Measurements from ENCODE around the gene TESPA1.

TESPA1 gene

DNA sequence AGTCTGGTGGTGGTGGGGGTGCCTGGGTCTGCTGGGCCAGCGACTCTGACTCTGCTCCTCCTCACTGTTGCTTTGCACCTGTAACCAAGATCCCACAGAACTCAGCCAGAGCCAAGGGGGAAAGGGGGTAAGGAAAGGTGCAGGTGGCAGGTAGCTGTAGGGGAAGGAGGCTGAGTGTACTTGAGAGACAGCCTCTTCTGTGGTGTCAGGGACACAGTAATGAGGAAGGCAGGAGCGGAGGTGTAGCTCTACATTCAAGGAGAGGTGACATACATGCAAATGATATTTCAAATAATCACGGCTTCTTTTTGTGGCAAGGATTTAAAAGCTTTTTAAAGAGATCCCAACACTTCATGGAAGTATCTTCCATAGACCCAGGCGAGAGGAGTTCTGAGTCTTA is 23.4 kb downstream of the TESPA1 start:
- Histone ChIP-seq H3K9ac (ENCODE audit: low read length in 2 of 2) (no peak overlapping the region), H3K4me3 (ENCODE audit: low read length in 2 of 2) (no peak overlapping the region), H3K27ac (ENCODE audit: low read length) (no peak overlapping the region), H3K9me3 (ENCODE audit: control insufficient read depth in 2 of 2, low read length in 2 of 2) (no peaks in the 10 kb centered on the region), H3K4me1 (ENCODE audit: control insufficient read depth, insufficient read depth, low read length) (no peaks in the 10 kb centered on the region), H3K27me3 (ENCODE audit: control insufficient read depth in 1 of 2, insufficient read depth in 2 of 2, low read length in 2 of 2) (peaks cover 4 to 13% of the 10 kb centered on the region in 2 donors), H3K36me3 (ENCODE audit: control insufficient read depth in 2 of 2, insufficient read depth in 2 of 2, low read length in 2 of 2) (no peaks in the 10 kb centered on the region)

DNA sequence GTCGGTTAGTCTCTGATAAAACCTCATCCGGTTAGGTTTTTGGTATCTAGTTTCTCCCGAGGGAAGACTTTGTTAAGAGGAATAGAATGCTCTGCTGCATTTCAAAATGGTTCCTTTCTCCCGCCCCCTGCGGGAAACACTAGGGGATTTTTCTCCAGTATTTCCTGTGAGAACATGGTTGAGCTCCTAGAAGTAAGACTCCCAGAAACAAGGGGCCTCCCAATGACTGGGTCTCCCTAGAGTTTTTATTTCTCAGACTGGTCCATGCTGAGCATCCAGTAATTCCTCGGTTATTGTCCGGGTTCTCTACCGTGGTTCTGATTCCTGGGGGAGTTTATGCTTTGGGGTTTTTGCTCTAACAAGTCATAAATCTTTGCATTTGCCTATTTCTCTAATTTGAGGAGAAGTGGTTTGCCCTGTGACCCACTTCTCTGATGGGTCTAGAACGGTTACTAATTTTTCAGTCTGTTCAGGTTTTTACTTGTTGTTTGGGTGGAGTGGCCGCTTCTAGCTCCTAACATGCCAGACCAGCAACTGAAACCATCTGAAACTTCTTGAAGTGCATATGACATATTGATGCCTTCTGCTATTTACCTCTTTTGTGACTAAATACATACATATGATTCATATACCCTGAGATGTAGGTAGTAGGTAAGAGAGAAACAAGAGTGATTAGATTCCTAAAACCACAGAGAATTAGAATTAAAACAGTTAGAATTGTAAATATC is 25.1 kb downstream of the TESPA1 start:
- no peak overlapping the region for H3K27ac ChIP-seq (ENCODE audit: low read length)
- no peaks in the 10 kb centered on the region for H3K4me1 ChIP-seq (ENCODE audit: control insufficient read depth, insufficient read depth, low read length)
- H3K27me3 ChIP-seq (ENCODE audit: control insufficient read depth in 1 of 2, insufficient read depth in 2 of 2, low read length in 2 of 2) = peaks cover 4 to 13% of the 10 kb centered on the region in 2 donors
- no peak overlapping the region for H3K9ac ChIP-seq (ENCODE audit: low read length in 2 of 2)
- no peaks in the 10 kb centered on the region for H3K9me3 ChIP-seq (ENCODE audit: control insufficient read depth in 2 of 2, low read length in 2 of 2)
- H3K36me3 ChIP-seq (ENCODE audit: control insufficient read depth in 2 of 2, insufficient read depth in 2 of 2, low read length in 2 of 2) = no peaks in the 10 kb centered on the region
- H3K4me3 ChIP-seq (ENCODE audit: low read length in 2 of 2) = no peak overlapping the region

DNA sequence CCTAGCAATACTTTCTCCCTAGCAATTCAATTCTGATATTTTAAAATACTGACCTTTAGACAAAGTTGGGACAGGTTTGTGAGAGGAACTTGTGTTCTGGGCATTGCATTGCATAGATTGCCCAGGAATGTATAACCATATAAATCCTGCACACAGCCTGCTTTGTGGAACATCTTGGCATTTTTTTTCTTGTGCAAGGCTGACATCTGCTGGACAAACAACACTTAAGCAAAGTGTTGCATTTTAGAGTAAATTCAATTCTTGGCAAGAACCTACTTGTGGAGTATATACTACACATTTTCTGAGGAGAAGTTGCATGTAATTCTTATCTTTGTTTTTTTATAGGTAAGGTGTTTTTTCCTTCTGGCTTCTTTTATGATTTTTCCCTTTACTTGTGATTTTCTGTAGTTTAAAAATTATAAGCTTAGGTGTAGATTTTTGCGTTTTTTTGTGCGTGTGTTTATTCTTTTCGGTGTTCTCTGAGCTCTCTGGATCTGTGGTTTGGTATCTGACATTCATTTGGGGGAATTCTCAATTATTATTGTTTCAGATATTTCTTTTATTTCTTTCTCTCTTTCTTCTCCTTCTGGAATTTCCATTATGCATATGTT is 26.4 kb downstream of the TESPA1 start:
- Histone ChIP-seq H3K4me3 (ENCODE audit: low read length in 2 of 2) (no peak overlapping the region), H3K27me3 (ENCODE audit: control insufficient read depth in 1 of 2, insufficient read depth in 2 of 2, low read length in 2 of 2) (peaks cover 4 to 13% of the 10 kb centered on the region in 2 donors), H3K9me3 (ENCODE audit: control insufficient read depth in 2 of 2, low read length in 2 of 2) (no peaks in the 10 kb centered on the region), H3K9ac (ENCODE audit: low read length in 2 of 2) (no peak overlapping the region), H3K4me1 (ENCODE audit: control insufficient read depth, insufficient read depth, low read length) (no peaks in the 10 kb centered on the region), H3K27ac (ENCODE audit: low read length) (no peak overlapping the region), H3K36me3 (ENCODE audit: control insufficient read depth in 2 of 2, insufficient read depth in 2 of 2, low read length in 2 of 2) (no peaks in the 10 kb centered on the region)

DNA sequence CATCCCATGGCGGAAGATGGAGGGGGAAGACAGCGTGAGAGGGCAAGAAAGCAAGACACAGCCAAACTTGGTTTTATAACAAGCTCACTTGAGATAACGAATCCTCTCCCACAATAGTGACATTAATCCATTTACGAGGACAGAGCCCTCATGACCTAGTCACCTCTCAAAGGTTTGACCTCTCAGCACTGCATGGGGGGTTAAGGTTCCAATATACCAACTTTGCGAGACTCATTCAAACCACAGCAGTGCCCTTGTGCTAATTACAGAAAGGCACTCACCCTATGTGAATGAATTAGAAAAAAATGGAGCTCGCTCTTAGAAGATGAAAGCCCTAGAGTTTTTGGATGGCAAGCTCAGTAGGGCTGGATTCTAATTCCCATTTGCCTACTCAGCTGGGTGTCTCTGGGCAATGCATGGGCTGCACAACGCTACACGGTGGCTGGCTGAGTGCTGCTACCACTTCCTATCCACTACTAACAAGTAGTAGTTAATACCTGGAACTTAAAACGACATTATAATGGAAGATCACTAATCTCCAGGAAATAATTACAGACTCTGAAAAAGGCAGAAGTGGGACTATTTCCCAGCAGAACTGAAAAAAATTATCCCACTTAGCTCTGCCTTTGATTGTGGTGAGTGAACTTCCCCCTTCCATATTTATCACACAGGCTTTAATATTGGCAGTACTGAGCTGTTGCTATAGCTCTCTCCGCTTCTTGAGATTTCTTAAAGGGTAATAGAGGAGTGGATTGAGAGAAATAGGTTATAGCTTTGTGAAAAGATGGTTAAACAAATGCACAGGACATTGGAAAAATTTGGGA is 27.5 kb downstream of the TESPA1 start:
- Histone ChIP-seq H3K36me3 (ENCODE audit: control insufficient read depth in 2 of 2, insufficient read depth in 2 of 2, low read length in 2 of 2) (no peaks in the 10 kb centered on the region), H3K9ac (ENCODE audit: low read length in 2 of 2) (no peak overlapping the region), H3K4me3 (ENCODE audit: low read length in 2 of 2) (no peak overlapping the region), H3K27ac (ENCODE audit: low read length) (no peak overlapping the region), H3K27me3 (ENCODE audit: control insufficient read depth in 1 of 2, insufficient read depth in 2 of 2, low read length in 2 of 2) (peaks cover 4 to 7% of the 10 kb centered on the region in 2 donors), H3K4me1 (ENCODE audit: control insufficient read depth, insufficient read depth, low read length) (no peaks in the 10 kb centered on the region), H3K9me3 (ENCODE audit: control insufficient read depth in 2 of 2, low read length in 2 of 2) (no peaks in the 10 kb centered on the region)

DNA sequence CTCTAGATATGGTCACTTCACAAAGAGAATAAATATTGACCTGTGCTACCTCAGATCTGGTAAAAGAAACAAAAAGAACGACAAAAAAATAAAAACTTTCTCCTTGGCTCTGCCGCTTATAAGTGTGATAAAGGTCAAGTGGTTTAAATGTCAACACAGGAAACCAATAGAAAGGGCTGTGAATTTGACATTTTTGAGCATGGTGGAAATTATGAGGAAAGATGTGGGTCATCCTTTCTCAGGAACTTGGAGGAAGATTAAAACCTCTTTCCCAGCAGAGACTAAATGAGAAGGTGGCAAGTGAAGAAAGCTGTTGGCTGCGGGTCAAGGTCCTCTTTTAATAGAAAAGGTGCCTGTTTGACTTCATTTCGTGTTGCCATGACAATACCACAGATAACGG is 28.2 kb downstream of the TESPA1 start:
- Histone ChIP-seq H3K27ac (ENCODE audit: low read length) (no peak overlapping the region), H3K4me3 (ENCODE audit: low read length in 2 of 2) (no peak overlapping the region), H3K9me3 (ENCODE audit: control insufficient read depth in 2 of 2, low read length in 2 of 2) (no peaks in the 10 kb centered on the region), H3K4me1 (ENCODE audit: control insufficient read depth, insufficient read depth, low read length) (no peaks in the 10 kb centered on the region), H3K9ac (ENCODE audit: low read length in 2 of 2) (no peak overlapping the region), H3K27me3 (ENCODE audit: control insufficient read depth in 1 of 2, insufficient read depth in 2 of 2, low read length in 2 of 2) (peaks cover 4 to 7% of the 10 kb centered on the region in 2 donors), H3K36me3 (ENCODE audit: control insufficient read depth in 2 of 2, insufficient read depth in 2 of 2, low read length in 2 of 2) (no peaks in the 10 kb centered on the region)

DNA sequence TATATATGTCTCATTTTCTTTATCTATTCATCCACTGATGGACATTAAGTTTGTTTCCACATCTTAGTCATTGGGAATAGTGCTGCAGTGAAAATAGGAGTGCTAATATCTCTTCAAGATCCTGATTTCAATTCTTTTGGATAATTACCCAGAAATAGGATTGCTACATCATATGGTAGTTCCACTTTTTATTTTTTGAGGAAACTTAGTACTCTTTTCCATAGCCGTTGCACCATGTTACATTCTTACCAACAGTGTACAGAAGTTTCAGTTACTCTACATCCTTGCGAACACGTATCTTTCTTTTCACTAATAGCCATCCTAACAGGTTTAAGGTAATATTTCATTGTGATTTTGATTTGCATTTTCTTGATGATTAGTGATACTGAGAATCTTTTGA is 29.8 kb downstream of the TESPA1 start:
- Histone ChIP-seq H3K4me1 (ENCODE audit: control insufficient read depth, insufficient read depth, low read length) (no peaks in the 10 kb centered on the region), H3K27me3 (ENCODE audit: control insufficient read depth in 1 of 2, insufficient read depth in 2 of 2, low read length in 2 of 2) (peaks cover 0 to 4% of the 10 kb centered on the region in 2 donors)

DNA sequence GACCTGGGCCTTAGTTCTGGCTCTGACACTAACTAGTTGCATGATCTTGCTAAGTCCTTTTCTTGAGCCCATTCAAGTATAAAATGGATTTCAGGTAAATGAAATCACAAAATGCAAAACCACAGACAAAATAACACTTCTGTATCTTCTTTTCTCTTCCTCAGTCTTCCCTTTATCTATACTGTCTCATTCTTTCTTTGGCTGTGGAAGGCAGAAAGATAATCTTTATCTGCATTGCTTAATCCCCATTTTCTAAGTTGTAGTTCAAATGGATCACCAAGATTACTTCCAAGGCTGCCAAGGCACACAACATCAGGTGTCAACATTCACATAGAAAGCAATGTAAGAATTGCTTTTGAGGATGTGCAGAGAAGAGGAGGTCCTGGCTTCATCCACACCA is 30.3 kb downstream of the TESPA1 start:
- Histone ChIP-seq H3K27me3 (ENCODE audit: control insufficient read depth in 1 of 2, insufficient read depth in 2 of 2, low read length in 2 of 2) (peaks cover 0 to 4% of the 10 kb centered on the region in 2 donors), H3K36me3 (ENCODE audit: control insufficient read depth in 2 of 2, insufficient read depth in 2 of 2, low read length in 2 of 2) (no peaks in the 10 kb centered on the region), H3K4me1 (ENCODE audit: control insufficient read depth, insufficient read depth, low read length) (no peaks in the 10 kb centered on the region), H3K4me3 (ENCODE audit: low read length in 2 of 2) (no peak overlapping the region), H3K9ac (ENCODE audit: low read length in 2 of 2) (no peak overlapping the region), H3K27ac (ENCODE audit: low read length) (no peak overlapping the region), H3K9me3 (ENCODE audit: control insufficient read depth in 2 of 2, low read length in 2 of 2) (no peaks in the 10 kb centered on the region)

More for the DNA sequence above, 29.8 kb downstream of the TESPA1 start:
- Histone ChIP-seq H3K9me3 (ENCODE audit: control insufficient read depth in 2 of 2, low read length in 2 of 2) (no peaks in the 10 kb centered on the region), H3K4me3 (ENCODE audit: low read length in 2 of 2) (no peak overlapping the region), H3K36me3 (ENCODE audit: control insufficient read depth in 2 of 2, insufficient read depth in 2 of 2, low read length in 2 of 2) (no peaks in the 10 kb centered on the region), H3K9ac (ENCODE audit: low read length in 2 of 2) (no peak overlapping the region), H3K27ac (ENCODE audit: low read length) (no peak overlapping the region)

DNA sequence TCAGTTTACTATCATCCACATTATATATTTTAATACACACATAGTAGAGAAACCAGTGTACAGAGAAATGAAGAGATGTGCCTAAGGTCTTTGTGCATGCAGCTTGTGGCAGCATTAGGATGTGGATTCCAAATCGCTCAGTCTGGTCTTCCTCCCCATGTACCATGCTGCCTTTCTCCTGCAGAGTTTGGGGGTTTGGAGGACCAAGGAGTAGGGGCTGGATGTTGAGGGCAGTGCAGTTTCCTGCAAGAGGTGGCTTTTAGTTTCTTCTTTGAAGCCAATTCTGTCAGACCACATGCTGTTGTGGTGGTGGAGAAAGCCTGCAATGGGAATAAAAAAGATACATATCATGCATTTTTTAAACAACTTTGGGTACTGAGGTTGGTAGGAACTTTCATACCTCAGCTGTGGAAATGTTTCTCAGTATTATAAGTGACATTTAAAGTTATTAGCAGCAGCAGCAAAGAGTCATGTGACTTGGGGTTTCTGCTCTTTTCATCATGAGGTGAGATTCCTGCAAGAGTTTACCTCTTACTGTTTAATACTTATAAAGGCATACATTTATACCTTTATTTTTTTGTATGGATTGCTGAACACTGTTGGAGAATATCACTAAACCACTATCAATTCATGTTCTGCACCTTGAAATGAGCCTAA is 34.4 kb downstream of the TESPA1 start:
- no peak overlapping the region for H3K27ac ChIP-seq (ENCODE audit: low read length)

DNA sequence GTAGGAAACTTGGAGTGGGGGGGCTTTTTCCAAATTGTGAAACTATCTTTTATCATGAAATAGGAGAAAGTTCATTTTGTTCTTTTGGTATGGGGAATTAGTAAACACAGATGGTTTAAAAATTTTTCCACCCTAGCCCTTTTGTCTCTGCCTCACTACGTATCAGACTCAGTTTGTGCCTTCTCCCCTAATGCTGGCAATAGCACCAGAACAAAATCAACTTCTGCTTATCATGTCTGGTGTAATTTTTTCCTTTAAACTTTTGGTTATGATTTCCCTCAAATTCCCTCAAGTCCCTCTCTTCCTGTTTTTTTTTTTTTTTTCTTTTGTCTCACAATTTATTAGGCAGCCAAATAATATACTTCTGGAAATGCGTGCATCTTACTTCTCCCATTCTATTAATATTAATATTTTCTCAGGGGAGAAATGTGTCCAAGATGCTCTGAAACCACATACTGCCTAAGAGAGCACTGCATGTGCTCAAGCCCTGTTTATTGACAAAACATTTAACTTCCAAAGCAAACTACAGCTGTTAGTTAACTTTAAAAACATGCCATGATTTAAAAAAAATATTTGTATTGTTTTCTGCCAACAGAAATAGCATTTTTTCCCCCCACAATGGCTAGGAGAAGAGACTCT is 35.4 kb downstream of the TESPA1 start:
- Histone ChIP-seq H3K27ac (ENCODE audit: low read length) (no peak overlapping the region), H3K4me1 (ENCODE audit: control insufficient read depth, insufficient read depth, low read length) (no peaks in the 10 kb centered on the region), H3K36me3 (ENCODE audit: control insufficient read depth in 2 of 2, insufficient read depth in 2 of 2, low read length in 2 of 2) (no peaks in the 10 kb centered on the region), H3K9ac (ENCODE audit: low read length in 2 of 2) (no peak overlapping the region), H3K9me3 (ENCODE audit: control insufficient read depth in 2 of 2, low read length in 2 of 2) (no peaks in the 10 kb centered on the region), H3K4me3 (ENCODE audit: low read length in 2 of 2) (no peak overlapping the region), H3K27me3 (ENCODE audit: control insufficient read depth in 1 of 2, insufficient read depth in 2 of 2, low read length in 2 of 2) (no peaks in the 10 kb centered on the region)

More for the DNA sequence above, 34.4 kb downstream of the TESPA1 start:
- Histone ChIP-seq H3K9me3 (ENCODE audit: control insufficient read depth in 2 of 2, low read length in 2 of 2) (no peaks in the 10 kb centered on the region), H3K9ac (ENCODE audit: low read length in 2 of 2) (no peak overlapping the region), H3K4me1 (ENCODE audit: control insufficient read depth, insufficient read depth, low read length) (no peaks in the 10 kb centered on the region), H3K27me3 (ENCODE audit: control insufficient read depth in 1 of 2, insufficient read depth in 2 of 2, low read length in 2 of 2) (no peaks in the 10 kb centered on the region), H3K36me3 (ENCODE audit: control insufficient read depth in 2 of 2, insufficient read depth in 2 of 2, low read length in 2 of 2) (no peaks in the 10 kb centered on the region), H3K4me3 (ENCODE audit: low read length in 2 of 2) (no peak overlapping the region)

DNA sequence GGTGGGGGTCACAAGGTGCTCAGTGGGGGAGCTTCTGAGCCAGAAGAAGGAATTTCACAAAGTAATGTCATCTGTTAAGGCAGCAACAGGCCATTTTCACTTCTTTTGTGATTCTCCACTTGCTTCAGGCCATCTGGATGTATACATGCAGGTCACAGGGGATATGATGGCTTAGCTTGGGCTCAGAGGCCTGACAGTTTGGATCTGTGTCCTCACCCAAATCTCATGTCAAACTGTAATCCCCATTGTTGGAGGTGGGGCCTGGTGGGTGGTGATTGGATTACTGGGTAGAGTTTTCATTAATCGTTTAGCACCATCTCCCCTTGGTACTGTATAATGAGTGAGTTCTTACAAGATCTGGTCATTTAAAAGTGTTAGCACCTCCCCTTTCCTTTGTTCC is 36.4 kb downstream of the TESPA1 start:
- Histone ChIP-seq H3K27me3 (ENCODE audit: control insufficient read depth in 1 of 2, insufficient read depth in 2 of 2, low read length in 2 of 2) (no peaks in the 10 kb centered on the region), H3K36me3 (ENCODE audit: control insufficient read depth in 2 of 2, insufficient read depth in 2 of 2, low read length in 2 of 2) (no peaks in the 10 kb centered on the region), H3K4me1 (ENCODE audit: control insufficient read depth, insufficient read depth, low read length) (no peaks in the 10 kb centered on the region), H3K27ac (ENCODE audit: low read length) (no peak overlapping the region), H3K9ac (ENCODE audit: low read length in 2 of 2) (no peak overlapping the region), H3K9me3 (ENCODE audit: control insufficient read depth in 2 of 2, low read length in 2 of 2) (no peaks in the 10 kb centered on the region), H3K4me3 (ENCODE audit: low read length in 2 of 2) (no peak overlapping the region)

All from stomach smooth muscle (tissue), 2 donors.